ENCODE results near the gene GNB3.
"Not testable (repeated sequence)": the region's sequence is repeated elsewhere in the genome, so short reads cannot be mapped to it uniquely, and the experiment has no call there.

The GNB3 gene

DNA sequence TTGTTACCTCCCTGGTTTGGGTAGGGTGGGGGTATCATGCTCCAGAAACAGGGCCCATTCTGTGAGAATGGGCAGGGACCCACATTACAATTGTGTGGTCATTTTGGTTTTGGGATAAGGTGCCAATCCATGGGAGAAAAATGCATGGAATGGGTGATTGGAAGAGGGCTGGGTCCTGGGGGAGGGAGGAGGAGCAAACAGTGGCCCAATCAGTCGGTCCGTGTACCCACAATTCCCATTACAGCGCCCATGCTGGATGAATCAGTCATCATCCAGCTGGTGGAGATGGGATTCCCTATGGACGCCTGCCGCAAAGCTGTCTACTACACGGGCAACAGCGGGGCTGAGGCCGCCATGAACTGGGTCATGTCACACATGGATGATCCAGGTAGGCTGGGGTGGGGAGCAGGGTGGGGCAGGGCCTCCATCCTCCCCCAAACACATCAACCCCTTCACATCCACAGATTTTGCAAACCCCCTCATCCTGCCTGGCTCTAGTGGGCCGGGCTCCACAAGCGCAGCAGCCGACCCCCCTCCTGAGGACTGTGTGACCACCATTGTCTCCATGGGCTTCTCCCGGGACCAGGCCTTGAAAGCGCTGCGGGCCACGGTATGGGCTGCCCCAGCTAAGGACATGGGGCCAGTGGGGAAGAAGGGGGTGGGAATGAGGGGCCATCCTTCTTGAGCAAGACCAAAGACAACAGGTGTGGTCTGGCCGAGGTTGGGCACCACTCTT is 23.0 kb downstream of the GNB3 start:
- no peak for DNase-seq

DNA sequence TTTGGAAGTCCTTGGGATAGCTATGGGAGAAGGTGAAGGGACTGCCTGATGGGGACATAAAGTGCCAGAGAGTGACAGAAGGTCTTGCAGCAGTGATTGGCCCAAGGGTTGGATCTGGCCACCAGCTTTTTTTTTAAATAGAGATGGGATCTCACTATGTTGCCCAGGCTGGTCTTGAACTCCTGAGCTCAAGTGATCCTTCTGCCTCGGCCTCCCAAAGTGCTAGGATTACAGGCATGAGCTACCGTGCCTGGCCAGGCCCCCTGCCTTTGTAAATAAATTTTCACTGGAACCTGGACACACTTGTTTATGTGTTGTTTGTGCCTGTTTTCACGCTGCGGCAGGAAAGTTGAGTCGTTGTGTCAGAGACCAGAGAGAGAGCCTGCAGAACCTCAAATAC is 24.6 kb downstream of the GNB3 start:
- DNase-seq = not testable (repeated sequence)

DNA sequence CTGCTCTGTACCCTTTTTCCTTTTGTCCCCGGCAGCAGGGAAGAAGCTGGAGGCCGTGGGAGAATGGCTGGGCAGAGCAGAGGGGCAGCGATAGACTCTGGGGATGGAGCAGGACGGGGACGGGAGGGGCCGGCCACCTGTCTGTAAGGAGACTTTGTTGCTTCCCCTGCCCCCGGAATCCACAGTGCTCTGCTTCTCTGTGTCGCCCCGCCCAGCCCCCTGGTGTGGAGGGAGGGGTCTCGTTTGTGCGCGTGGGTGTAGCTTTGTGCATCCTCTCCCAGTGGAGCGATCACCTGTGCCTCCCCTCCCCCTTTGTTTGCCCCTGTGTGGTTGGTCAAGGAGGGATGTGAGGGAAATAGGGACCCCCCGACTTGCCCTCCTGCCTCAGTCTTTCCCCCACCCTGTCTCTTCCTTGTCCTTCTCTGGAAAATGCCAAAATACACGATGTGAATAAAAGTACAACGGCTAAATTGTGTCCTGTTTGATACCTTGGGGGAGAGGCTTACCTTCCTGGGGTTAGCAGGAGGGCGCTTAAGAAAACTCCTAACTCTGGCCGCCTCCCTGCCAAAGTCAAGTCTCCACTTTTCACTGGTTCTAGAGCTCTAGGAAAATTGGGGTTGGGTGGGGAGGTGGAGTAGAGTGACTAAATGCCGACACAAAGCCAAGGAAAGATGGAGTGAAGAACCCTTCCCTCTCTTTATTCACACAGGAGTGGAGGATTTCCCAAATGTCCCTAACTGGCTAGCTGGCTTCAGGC is 25.6 kb downstream of the GNB3 start:
- peak; percentile 47 for DNase-seq

DNA sequence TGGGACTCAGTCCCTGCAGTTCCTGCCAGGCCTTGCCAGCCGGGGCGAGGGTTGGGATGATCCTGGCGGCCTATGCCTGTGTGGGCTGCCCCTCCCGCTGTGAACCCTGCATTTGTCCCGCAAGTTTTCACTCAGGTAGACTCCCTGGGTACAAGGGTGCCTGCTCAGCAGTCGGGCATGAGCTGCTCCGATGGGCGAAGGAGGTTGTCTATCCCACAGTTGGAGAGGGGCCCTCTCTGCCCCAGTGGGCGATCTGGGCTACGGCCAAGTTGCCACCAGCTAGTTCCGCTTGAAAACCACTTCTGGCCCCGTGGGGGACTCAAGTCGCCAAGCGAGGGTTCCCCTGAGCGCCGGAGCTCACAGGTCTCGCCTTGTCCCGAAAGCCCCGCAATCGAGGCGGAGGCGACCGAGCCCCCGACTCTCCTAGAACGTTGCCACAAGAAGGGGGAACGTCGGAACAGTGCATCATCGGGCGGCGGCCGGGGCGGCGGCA is 26.2 kb downstream of the GNB3 start:
- no peak for DNase-seq

DNA sequence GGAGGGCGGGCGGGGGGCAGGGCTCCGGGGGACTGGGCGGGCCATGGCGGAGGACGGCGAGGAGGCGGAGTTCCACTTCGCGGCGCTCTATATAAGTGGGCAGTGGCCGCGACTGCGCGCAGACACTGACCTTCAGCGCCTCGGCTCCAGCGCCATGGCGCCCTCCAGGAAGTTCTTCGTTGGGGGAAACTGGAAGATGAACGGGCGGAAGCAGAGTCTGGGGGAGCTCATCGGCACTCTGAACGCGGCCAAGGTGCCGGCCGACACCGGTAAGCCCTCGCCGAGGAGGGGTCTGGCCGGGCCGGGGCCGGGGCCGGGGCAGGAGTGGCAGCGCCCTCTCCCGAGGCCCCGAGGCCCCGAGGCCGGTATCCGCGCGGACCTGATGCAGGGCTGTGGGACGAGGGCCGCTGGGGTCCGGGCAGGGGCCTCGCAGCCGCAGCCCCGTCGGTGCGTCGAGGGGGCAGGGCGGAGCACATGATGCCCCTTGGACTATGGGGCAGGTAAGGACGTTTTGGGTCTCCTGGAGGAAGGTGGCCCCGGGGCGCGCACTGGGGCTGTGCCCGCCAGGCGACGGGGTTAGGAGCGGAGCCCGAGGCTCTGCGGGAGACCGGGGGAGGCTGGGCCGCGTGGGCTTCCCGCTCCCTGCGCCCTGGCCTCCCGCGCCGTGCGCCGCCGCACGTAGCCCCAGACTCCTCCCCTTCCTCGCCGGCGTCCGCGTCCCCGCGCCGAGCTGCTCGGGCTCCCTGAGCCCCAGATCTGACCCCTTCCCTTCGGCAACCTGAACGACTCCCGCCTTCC is 26.9 kb downstream of the GNB3 start, which contains the start of gene TPI1:
TPI1 (plus strand) TSS at position 119 of the 798 bp plus-strand sequence; CDS start at position 155, 36 bp downstream.
- peak; percentile 92 for DNase-seq

DNA sequence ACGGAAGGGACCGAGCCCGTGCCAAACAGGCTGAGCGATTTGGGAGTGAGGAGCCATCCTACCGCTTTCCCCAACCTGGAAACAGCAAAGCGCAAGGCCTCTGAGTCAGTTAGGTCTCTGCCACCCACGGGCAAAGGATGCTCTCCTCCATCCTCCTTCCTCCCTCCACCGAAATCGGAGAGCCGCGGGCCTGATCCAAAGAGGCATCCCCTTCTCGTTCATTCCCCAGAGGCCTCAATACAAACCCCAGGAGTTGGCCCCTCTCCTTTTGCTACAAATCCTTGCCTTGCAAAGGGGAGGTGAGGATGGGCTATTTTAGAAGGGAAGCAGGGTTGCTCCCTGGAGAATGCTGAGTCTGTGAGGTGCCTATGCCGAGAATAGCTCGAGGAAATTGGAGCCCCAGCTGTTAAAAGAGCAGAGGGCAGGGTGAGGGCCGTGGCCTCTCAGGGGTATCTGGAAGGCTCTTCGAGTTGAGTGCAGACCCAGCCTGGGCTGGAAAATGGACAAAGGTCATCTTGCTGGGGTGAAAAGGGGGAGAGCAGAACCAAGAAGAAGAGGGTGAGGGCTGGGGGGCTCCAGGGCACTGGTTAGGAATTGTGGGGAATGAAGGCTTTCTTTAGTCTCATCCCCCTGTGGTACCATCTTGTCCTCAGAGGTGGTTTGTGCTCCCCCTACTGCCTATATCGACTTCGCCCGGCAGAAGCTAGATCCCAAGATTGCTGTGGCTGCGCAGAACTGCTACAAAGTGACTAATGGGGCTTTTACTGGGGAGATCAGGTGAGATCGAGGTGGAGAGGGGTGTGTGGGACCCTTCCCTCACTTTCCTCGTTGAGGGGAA is 27.7 kb downstream of the GNB3 start:
- no peak for DNase-seq

DNA sequence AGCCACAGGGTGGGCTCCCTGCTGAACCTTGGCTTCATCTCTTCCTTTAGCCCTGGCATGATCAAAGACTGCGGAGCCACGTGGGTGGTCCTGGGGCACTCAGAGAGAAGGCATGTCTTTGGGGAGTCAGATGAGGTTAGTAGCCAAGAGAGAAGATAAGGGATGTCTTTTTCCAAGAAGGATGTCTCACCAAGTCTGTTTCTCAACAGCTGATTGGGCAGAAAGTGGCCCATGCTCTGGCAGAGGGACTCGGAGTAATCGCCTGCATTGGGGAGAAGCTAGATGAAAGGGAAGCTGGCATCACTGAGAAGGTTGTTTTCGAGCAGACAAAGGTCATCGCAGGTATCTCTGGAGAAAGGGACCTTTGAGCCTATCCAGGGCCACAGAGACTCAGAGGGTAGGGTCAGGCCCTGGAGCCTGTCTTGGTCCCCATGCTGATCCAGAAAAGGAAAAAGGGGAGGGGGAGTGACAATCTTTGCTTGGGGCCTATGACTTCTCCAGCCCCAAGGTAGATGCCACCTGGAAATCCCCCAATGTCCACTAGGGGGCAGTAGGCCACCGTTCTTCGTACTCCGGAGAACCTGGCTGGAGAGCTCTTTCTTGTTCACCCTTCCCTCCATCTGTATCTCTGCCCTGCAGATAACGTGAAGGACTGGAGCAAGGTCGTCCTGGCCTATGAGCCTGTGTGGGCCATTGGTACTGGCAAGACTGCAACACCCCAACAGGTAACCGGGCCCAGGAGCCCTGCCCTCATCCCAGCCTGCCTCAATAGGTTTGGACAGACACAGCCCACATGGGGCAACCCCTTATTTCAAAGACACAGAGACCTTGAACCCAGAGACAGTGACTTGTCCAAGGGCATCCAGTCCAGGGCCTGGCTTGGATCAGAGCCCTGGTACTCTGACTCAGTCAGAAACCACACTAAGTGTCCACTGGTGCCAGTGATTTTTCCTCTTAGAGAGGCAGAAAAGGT is 28.6 kb downstream of the GNB3 start:
- peak; percentile 83 for DNase-seq

DNA sequence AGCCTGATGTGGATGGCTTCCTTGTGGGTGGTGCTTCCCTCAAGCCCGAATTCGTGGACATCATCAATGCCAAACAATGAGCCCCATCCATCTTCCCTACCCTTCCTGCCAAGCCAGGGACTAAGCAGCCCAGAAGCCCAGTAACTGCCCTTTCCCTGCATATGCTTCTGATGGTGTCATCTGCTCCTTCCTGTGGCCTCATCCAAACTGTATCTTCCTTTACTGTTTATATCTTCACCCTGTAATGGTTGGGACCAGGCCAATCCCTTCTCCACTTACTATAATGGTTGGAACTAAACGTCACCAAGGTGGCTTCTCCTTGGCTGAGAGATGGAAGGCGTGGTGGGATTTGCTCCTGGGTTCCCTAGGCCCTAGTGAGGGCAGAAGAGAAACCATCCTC is 29.6 kb downstream of the GNB3 start:
- not testable (repeated sequence) for DNase-seq

DNA sequence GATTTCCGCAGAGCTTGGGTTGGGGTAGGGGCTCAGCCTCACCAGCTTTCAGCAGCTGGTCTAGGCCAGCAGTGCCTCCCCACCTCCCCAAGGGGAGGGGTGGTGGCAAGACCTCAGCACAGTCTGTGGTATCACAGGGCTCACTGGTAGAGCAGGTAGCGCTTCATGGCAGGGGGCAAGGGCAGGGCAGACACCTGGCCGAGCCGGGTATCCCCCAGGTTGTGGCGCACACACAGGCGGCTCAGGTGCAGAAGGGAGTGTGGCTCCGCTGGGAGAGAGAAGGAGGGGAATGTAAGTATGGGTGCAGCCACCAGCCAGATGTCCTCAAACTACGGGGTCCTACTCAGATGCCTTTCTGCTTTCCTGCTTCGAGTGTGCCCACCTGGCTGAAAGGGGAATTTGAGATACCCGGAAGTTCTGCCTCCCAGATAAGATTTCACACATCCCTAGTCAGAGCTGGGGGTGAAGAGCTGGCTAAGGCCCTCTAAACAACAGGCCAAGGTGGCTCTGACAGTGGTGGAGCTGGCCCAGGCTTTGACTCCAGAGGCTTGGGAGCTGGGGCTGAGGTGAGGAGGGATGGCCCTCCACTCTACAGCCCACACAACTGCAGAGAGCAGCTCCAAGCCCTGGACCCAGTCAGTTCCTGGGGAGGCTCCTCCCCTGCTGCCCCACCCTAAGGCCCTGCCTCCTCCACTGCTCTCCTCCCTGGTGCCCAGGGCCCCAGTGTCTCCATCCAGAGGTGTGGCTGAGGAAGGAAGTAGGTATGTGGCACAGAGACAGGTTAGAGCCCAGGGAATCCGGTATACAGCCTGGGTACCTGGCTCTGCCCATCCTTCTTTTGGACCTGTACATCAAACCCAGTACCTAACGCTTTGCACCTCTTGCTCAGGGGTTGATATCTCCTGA is 30.6 kb downstream of the GNB3 start:
- DNase-seq = no peak

DNA sequence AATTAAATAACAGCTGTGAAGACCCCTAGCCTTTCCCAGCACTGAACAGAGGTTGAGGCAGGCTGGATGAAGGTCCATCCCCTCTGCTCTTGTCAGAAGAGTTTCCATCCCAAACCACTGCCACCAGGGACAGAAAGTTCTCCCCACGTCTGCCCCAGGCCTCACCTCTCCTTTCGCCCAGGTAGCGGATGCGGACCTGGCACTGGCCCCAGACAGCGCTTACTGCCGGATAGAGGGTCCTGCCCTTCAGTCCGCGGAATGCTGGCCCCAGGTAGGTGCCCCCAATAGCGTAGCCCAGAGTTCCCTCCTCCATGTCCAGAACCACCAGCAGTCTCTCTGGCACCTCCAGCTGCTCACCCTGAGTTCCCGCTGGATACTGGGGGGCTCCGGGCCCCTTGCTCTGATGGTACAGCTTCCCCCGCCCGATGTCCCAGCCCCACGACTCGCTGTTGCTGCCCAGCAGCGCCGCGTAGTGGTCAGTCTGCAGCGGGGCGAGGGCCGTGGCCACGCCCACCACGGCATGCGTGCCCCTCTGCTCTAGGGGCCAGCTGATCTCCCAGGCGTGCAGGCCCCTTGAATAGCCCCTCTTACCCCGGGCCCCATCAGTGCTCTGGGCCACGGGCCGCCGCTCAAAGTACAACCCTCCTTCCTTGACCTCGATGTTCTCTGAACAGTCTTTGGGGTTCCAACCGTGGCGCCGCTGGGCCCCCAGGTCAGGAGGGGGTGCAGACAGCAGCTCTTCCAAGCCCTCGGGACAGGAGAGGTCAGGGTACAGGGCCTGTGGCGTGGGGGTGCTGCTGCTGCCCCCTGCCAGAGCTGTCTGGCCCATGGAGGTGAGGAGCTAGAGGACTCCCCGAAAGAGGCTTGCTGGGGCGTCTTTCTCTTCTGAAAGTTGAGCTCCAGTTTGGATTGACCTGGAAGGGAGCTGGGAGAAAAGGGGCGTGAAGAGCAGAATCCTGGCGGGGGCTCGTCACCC is 31.6 kb downstream of the GNB3 start:
- DNase-seq = peak; percentile 89

DNA sequence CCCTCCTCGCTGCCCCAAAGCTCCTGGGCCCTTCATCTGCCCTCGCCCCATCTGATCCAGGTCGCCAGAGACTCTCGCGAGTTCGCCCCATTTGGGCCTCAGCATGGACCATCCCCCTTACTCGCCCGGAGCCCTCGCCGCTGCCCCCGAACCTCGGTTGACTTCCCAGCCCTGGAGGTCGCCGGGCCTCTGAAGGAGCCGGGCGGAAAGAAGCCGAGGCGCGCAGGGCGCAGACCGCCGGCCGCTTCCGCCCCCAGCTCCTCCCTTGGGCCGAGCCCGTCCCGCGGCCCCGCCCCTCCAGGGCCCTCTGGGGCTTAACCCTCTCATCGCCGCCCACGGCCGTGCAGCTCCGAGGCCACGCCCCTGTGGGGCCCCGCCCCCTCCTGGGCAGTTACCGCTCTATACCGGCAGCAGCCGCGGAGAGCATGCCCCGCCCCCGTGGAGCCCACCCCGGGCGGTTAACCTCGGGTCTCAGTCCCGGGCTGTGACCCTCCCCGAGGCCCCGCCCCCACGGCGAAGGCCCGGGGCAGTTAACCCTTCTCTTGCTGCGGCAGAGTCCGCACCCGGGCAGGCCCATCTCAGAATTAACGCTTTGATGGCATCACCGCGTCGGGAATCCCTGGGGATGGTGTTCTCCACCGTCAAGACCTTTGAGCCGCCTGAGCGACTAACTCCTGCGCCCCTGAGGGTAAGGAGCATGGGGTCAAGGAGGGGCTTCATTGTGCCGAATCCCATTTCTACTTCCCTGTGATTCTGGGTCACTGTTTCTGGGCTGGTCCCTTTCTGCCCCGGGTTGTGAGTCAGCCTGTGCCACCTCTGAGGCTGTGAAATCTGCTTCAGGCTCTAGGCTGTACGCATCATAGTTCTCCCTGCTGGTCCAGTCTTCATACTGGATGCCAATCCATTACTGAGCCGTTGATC is 32.6 kb downstream of the GNB3 start, which contains the start of gene SPSB2:
SPSB2 (minus strand) TSS at position 210 of the 921 bp plus-strand sequence. CDS start 402 bp downstream, outside the sequence.
- DNase-seq = peak; percentile 97

DNA sequence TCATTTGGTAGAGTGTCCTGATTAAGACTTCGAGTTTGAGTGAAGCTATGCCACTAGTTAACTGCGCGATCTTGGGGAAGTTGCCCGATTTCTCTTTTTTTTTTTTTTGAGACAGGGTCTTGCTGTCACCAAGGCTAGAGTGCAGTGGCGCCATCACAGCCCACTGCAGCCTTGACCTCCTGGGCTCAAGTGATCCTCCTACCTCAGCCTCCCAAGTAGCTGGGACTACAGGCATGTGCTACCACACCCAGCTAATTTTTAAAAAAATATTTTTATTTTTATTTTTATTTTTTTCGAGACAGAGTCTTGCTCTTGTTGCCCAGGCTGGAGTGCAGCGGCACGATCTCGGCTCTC is 33.3 kb downstream of the GNB3 start:
- not testable (repeated sequence) for DNase-seq

DNA sequence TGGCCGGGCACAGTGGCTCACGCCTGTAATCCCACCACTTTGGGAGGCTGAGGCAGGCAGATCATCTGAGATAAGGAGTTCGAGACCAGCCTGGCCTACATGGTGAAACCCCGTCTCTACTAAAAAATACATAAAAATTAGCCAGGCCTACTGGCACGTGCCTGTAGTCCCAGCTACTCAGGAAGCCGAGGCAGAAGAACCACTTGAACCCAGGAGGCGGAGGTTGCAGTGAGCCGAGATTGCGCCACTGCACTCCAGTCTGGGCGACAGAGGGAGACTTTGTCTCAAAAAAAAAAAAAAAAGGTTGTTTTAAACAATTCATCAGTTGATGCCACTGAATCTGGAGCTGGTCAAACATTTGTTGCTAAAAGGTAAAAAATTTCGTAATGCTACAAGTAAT is 39.1 kb downstream of the GNB3 start:
- not testable (repeated sequence) for DNase-seq

DNA sequence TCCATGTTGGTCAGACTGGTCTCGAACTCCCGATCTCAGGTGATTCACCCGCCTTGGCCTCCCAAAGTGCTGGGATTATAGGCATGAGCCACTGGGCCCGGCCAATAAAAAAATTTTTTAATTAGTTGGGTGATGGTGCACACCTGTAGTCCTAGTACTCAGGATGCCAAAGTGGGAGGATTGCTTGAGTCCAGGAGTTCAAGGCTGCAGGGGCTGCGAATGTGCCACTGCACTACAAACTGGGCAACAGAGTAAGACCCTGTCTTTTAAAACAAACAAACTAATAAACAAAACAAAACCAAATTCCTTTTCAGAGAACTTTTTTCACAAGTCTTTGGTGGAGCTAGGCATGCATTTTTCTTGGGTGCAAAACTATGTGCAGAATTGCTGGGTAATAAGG is 42.5 kb downstream of the GNB3 start:
- DNase-seq = no peak

DNA sequence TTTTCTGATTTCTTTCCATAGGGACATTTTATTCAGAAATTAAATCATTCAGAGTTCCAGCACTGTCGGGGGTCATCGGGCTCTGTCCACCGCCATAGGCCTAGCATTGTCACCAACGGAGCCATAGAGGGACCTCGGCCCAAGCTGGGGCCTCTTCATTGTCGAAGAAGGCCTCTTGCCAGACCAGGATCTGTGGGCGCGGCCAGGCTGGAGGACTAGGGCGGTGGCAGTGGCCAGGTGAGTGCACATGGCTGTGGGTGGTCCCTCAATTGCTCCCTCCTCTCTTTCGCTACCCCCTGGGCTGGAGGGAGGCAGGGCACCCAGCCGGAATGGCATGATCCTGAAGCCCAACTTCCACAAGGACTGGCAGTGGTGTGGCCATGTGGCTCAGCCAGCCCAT is 43.0 kb downstream of the GNB3 start:
- no peak for DNase-seq

DNA sequence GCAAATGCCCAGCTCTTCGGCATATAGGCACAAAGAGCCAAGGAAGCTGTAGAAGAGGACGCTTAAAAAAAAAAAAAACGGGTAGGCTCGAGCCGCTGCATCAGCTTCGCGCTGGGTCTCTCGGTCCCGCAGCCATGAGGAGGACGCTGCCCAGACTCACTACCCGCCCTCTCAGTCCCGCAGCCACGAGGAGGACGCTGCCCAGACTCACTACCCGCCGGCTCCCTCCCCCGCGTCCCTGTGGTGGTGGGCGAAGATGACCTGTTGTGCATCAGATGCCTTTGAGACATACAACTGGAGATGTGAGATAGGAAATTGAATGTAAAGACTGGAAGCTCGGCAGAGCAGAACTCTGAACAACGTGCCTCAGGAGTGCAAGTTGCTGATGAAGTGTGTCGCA is 43.8 kb downstream of the GNB3 start:
- DNase-seq = no peak

Measured in left hindlimb (tissue), 1 donor.